Measurements from ENCODE around the gene ARHGAP42.
A peak's percentile ranks its signal among the peaks of the same experiment; 100 is the strongest.
"Not testable (repeated sequence)": the region's sequence is repeated elsewhere in the genome, so short reads cannot be mapped to it uniquely, and the experiment has no call there.

Gene ARHGAP42

GRCh38 chr11:100687054-100687629 is at the start of gene ARHGAP42:
TSS of gene ARHGAP42 (plus strand) at chr11:100687288. CDS start at chr11:100687679, 391 bp downstream.
- DNase-seq (peak; percentile 61), ATAC-seq (peak; percentile 61)

GRCh38 chr11:100637706-100638105 is 49.4 kb upstream of the ARHGAP42 start:
- DNase-seq = no peak
- ATAC-seq = no peak

GRCh38 chr11:100638648-100639047 is 48.4 kb upstream of the ARHGAP42 start:
- no peak for ATAC-seq
- DNase-seq = no peak

GRCh38 chr11:100639140-100639539 is 47.9 kb upstream of the ARHGAP42 start:
- DNase-seq (no peak), ATAC-seq (no peak)

GRCh38 chr11:100640071-100640470 is 47.0 kb upstream of the ARHGAP42 start:
- ATAC-seq (no peak), DNase-seq (no peak)

GRCh38 chr11:100640646-100641045 is 46.4 kb upstream of the ARHGAP42 start:
- DNase-seq (no peak), ATAC-seq (no peak)

GRCh38 chr11:100641456-100641855 is 45.6 kb upstream of the ARHGAP42 start:
- no peak for DNase-seq
- no peak for ATAC-seq

- ATAC-seq (no peak), DNase-seq (no peak)
These were observed 40.5 kb upstream of the ARHGAP42 start for GRCh38 chr11:100646545-100646944.

GRCh38 chr11:100647861-100648260 is 39.2 kb upstream of the ARHGAP42 start:
- no peak for DNase-seq
- ATAC-seq = no peak

GRCh38 chr11:100663583-100663982 is 23.5 kb upstream of the ARHGAP42 start:
- ATAC-seq (no peak), DNase-seq (no peak)

GRCh38 chr11:100663996-100664395 is 23.1 kb upstream of the ARHGAP42 start:
- DNase-seq = no peak
- ATAC-seq = no peak

GRCh38 chr11:100666816-100667215 is 20.3 kb upstream of the ARHGAP42 start:
- DNase-seq, ATAC-seq: not testable (repeated sequence)

GRCh38 chr11:100667449-100667848 is 19.6 kb upstream of the ARHGAP42 start:
- DNase-seq (no peak), ATAC-seq (no peak)

GRCh38 chr11:100670140-100670539 is 16.9 kb upstream of the ARHGAP42 start:
- DNase-seq (no peak), ATAC-seq (no peak)

GRCh38 chr11:100671471-100671870 is 15.6 kb upstream of the ARHGAP42 start:
- ATAC-seq (no peak), DNase-seq (no peak)

- DNase-seq = no peak
- ATAC-seq = no peak
These were observed 14.5 kb upstream of the ARHGAP42 start for GRCh38 chr11:100672498-100673033.

- ATAC-seq = no peak
These were observed 14.0 kb upstream of the ARHGAP42 start for GRCh38 chr11:100673063-100673462.

GRCh38 chr11:100674212-100674611 is 12.9 kb upstream of the ARHGAP42 start:
- ATAC-seq (no peak), DNase-seq (no peak)

More at GRCh38 chr11:100673063-100673462, 14.0 kb upstream of the ARHGAP42 start:
- DNase-seq = no peak

GRCh38 chr11:100675115-100675650 is 11.9 kb upstream of the ARHGAP42 start:
- no peak for DNase-seq

GRCh38 chr11:100676901-100677300 is 10.2 kb upstream of the ARHGAP42 start:
- DNase-seq = no peak
- no peak for ATAC-seq

More at GRCh38 chr11:100675115-100675650, 11.9 kb upstream of the ARHGAP42 start:
- ATAC-seq = no peak

GRCh38 chr11:100677796-100678195 is 9.3 kb upstream of the ARHGAP42 start:
- DNase-seq (no peak), ATAC-seq (no peak)

- DNase-seq (no peak), ATAC-seq (no peak)
These were observed 7.0 kb upstream of the ARHGAP42 start for GRCh38 chr11:100680070-100680469.

GRCh38 chr11:100681064-100681502 is 6.0 kb upstream of the ARHGAP42 start:
- DNase-seq (peak; percentile 25), ATAC-seq (peak; percentile 73)

Data from stimulated activated naive CD8-positive, alpha-beta T cell treated with anti-CD3 and anti-CD28 coated beads, Interleukin-15, Interleukin-2, amounts not matched to agents 100 U/mL and 50 U/mL, for 24 hours (primary cell).